Trophoblast cell (in vitro differentiated cells and primary cell): ENCODE results near the gene FAM20C.

Experiments
- DNase-seq, 2 donors: peaks; one replicate each; pipeline ENCODE4 v3.0.0-alpha.2; 2016
- H2AFZ ChIP-seq: 2 replicates; pipeline ENCODE4 v1.6.1; 2013; ENCODE audit warnings: low read length, moderate library complexity, mild to moderate bottlenecking; ENCODE audit not compliant: insufficient read depth, poor library complexity
- H2AK5ac ChIP-seq: 2 replicates; pipeline ENCODE4 v1.6.1; 2013; ENCODE audit warnings: mild to moderate bottlenecking, low read length
- H2BK120ac ChIP-seq: 2 replicates; pipeline ENCODE4 v1.6.1; 2013; ENCODE audit warnings: low read length, mild to moderate bottlenecking, moderate library complexity; ENCODE audit not compliant: insufficient read depth, poor library complexity
- H2BK12ac ChIP-seq: 2 replicates; pipeline ENCODE4 v1.6.1; 2013; ENCODE audit warnings: mild to moderate bottlenecking, low read length, moderate library complexity
- H2BK5ac ChIP-seq: 2 replicates; pipeline ENCODE4 v1.6.1; 2013; ENCODE audit warnings: low read length, low read depth, moderate library complexity, mild to moderate bottlenecking; ENCODE audit not compliant: poor library complexity
- H3K14ac ChIP-seq: 2 replicates; pipeline ENCODE4 v1.6.1; 2013; ENCODE audit warnings: mild to moderate bottlenecking, low read length
- H3K18ac ChIP-seq: 2 replicates; pipeline ENCODE4 v1.6.1; 2013; ENCODE audit warnings: mild to moderate bottlenecking, low read length
- H3K23ac ChIP-seq: 2 replicates; pipeline ENCODE4 v1.6.1; 2013; ENCODE audit warnings: low read length
- H3K27ac ChIP-seq: 2 replicates; pipeline ENCODE4 v1.5.1; 2013; ENCODE audit warnings: low read depth, mild to moderate bottlenecking, inconsistent platforms, low read length, moderate library complexity
- H3K27me3 ChIP-seq: 2 replicates; pipeline ENCODE4 v1.6.1; 2013; ENCODE audit warnings: inconsistent platforms, mild to moderate bottlenecking, low read length, moderate library complexity; ENCODE audit not compliant: insufficient read depth
- H3K36me3 ChIP-seq, 2 experiments: 1 replicate in 1 of 2; 2 replicates in 1 of 2; pipeline ENCODE4 v1.6.1; 2013; ENCODE audit warnings: low read length in 2 of 2, mild to moderate bottlenecking in 2 of 2, moderate library complexity in 1 of 2; ENCODE audit not compliant: insufficient read depth in 2 of 2, control insufficient read depth in 1 of 2
- H3K4ac ChIP-seq: 2 replicates; pipeline ENCODE4 v1.6.1; 2013; ENCODE audit warnings: low read depth, mild to moderate bottlenecking, low read length, moderate library complexity
- H3K4me1 ChIP-seq, 2 experiments: 1 replicate in 1 of 2; 2 replicates in 1 of 2; pipeline ENCODE4 v1.6.1; 2013; ENCODE audit warnings: low read length in 2 of 2, mild to moderate bottlenecking in 2 of 2, moderate library complexity in 1 of 2; ENCODE audit not compliant: insufficient read depth in 2 of 2, control insufficient read depth in 1 of 2
- H3K4me2 ChIP-seq: 2 replicates; pipeline ENCODE4 v1.6.1; 2013; ENCODE audit warnings: inconsistent platforms, mild to moderate bottlenecking, low read length, moderate library complexity
- H3K4me3 ChIP-seq: 2 replicates; pipeline ENCODE4 v1.5.1; 2013; ENCODE audit warnings: mild to moderate bottlenecking, low read depth, low read length, inconsistent platforms
- H3K79me1 ChIP-seq: one replicate; pipeline ENCODE4 v1.6.1; 2013; ENCODE audit warnings: low read length
- H3K79me2 ChIP-seq: 2 replicates; pipeline ENCODE4 v1.6.1; 2013; ENCODE audit warnings: low read length, mild to moderate bottlenecking; ENCODE audit not compliant: control insufficient read depth, insufficient read depth, poor library complexity
- H3K9ac ChIP-seq: 2 replicates; pipeline ENCODE4 v1.6.1; 2013; ENCODE audit warnings: mild to moderate bottlenecking, low read length
- H3K9me3 ChIP-seq: 2 replicates; pipeline ENCODE4 v1.6.1; 2013; ENCODE audit warnings: low read depth, mild to moderate bottlenecking, control low read depth, inconsistent platforms, low read length; ENCODE audit not compliant: insufficient read depth
- H4K12ac ChIP-seq: 2 replicates; pipeline ENCODE4 v1.6.1; 2013; ENCODE audit warnings: low read depth, mild to moderate bottlenecking, low read length, moderate library complexity
- H4K8ac ChIP-seq: 2 replicates; pipeline ENCODE4 v1.6.1; 2013; ENCODE audit warnings: low read depth, mild to moderate bottlenecking, low read length, moderate library complexity
- H4K91ac ChIP-seq: one replicate; pipeline ENCODE4 v1.6.1; 2013; ENCODE audit warnings: low read depth, mild to moderate bottlenecking, low read length, moderate library complexity
- WGBS: extraction: QIAGEN DNeasy Blood & Tissue Kit; methylation state at CpG from one replicate; pipeline ENCODE4 v1.1.7; 2013; ENCODE audit warnings: missing lambda C conversion rate; ENCODE audit not compliant: insufficient read length, insufficient coverage; ENCODE audit errors: extremely low coverage; 5-methylcytosine and 5-hydroxymethylcytosine counted together

FAM20C gene

GRCh38 chr7:300546-301290, 108.3 kb downstream of the FAM20C start:
- Histone ChIP-seq H3K4me1 (no peaks in the 10 kb centered on the region), H4K12ac (no peak overlapping the region), H3K36me3 (no peaks in the 10 kb centered on the region), H3K4me2 (no peak overlapping the region), H3K79me2 (no peaks in the 10 kb centered on the region), H4K8ac (no peak overlapping the region), H2AFZ (no peak overlapping the region), H3K18ac (no peak overlapping the region), H3K9me3 (peaks cover 16% of the 10 kb centered on the region), H4K91ac (no peak overlapping the region), H2AK5ac (no peak overlapping the region), H2BK120ac (no peak overlapping the region), H3K27ac (no peak overlapping the region), H3K14ac (no peak overlapping the region), H3K79me1 (no peaks in the 10 kb centered on the region), H3K23ac (peak overlapping the region; percentile 76), H3K4me3 (peak overlapping the region; percentile 59), H2BK5ac (no peak overlapping the region), H2BK12ac (no peak overlapping the region), H3K9ac (peak overlapping the region; percentile 49), H3K4ac (no peak overlapping the region), H3K27me3 (no peaks in the 10 kb centered on the region)
- WGBS = no CpG with 5 or more reads among the region's 13 CpGs
- DNase-seq = no peak

GRCh38 chr7:301291-302053, 109.1 kb downstream of the FAM20C start:
- Histone ChIP-seq H3K4me1 (no peaks in the 10 kb centered on the region), H4K91ac (no peak overlapping the region), H3K14ac (no peak overlapping the region), H3K4ac (no peak overlapping the region), H3K27me3 (no peaks in the 10 kb centered on the region), H3K79me2 (no peaks in the 10 kb centered on the region), H2AFZ (no peak overlapping the region), H2AK5ac (no peak overlapping the region), H3K79me1 (no peaks in the 10 kb centered on the region), H3K23ac (no peak overlapping the region), H3K4me3 (peak overlapping the region; percentile 59), H3K27ac (no peak overlapping the region), H4K8ac (no peak overlapping the region), H2BK120ac (no peak overlapping the region), H3K9ac (no peak overlapping the region), H2BK12ac (no peak overlapping the region), H2BK5ac (no peak overlapping the region), H4K12ac (no peak overlapping the region), H3K36me3 (no peaks in the 10 kb centered on the region), H3K18ac (no peak overlapping the region), H3K9me3 (peaks cover 16% of the 10 kb centered on the region), H3K4me2 (no peak overlapping the region)
- no CpG with 5 or more reads among the region's 34 CpGs for WGBS
- DNase-seq = no peak

GRCh38 chr7:302054-302992, 110.0 kb downstream of the FAM20C start:
- H4K12ac ChIP-seq = no peak overlapping the region
- H2AK5ac ChIP-seq = no peak overlapping the region
- H3K18ac ChIP-seq = no peak overlapping the region
- H2BK12ac ChIP-seq = no peak overlapping the region
- H2BK5ac ChIP-seq = no peak overlapping the region
- H3K27ac ChIP-seq = no peak overlapping the region
- H3K14ac ChIP-seq = no peak overlapping the region
- H3K36me3 ChIP-seq = no peaks in the 10 kb centered on the region
- H3K9ac ChIP-seq = no peak overlapping the region
- no peak overlapping the region for H4K8ac ChIP-seq
- no peak overlapping the region for H4K91ac ChIP-seq
- no peak overlapping the region for H3K23ac ChIP-seq
- H3K9me3 ChIP-seq = peaks cover 16% of the 10 kb centered on the region
- H3K4me2 ChIP-seq = no peak overlapping the region
- no peak overlapping the region for H3K4ac ChIP-seq
- no CpG with 5 or more reads among the region's 18 CpGs for WGBS
- no peak overlapping the region for H2BK120ac ChIP-seq
- H2AFZ ChIP-seq = no peak overlapping the region
- H3K79me1 ChIP-seq = no peaks in the 10 kb centered on the region
- H3K4me1 ChIP-seq = no peaks in the 10 kb centered on the region
- no peak overlapping the region for H3K4me3 ChIP-seq
- no peaks in the 10 kb centered on the region for H3K79me2 ChIP-seq
- no peaks in the 10 kb centered on the region for H3K27me3 ChIP-seq
- DNase-seq = no peak

- no peak overlapping the region for H2BK5ac ChIP-seq
- H3K23ac ChIP-seq = no peak overlapping the region
- H4K12ac ChIP-seq = no peak overlapping the region
- no peaks in the 10 kb centered on the region for H3K4me1 ChIP-seq
- H4K91ac ChIP-seq = no peak overlapping the region
- H3K18ac ChIP-seq = no peak overlapping the region
- no peak overlapping the region for H2BK12ac ChIP-seq
- H3K79me2 ChIP-seq = no peaks in the 10 kb centered on the region
- no peak overlapping the region for H3K4me2 ChIP-seq
- WGBS = no CpG with 5 or more reads among the region's 11 CpGs
- no peaks in the 10 kb centered on the region for H3K27me3 ChIP-seq
- H2AFZ ChIP-seq = no peak overlapping the region
- peaks cover 16% of the 10 kb centered on the region for H3K9me3 ChIP-seq
- no peak overlapping the region for H2AK5ac ChIP-seq
- H3K27ac ChIP-seq = no peak overlapping the region
- no peaks in the 10 kb centered on the region for H3K79me1 ChIP-seq
- H3K9ac ChIP-seq = no peak overlapping the region
- no peak overlapping the region for H3K4ac ChIP-seq
- H4K8ac ChIP-seq = no peak overlapping the region
- DNase-seq = no peak
- H2BK120ac ChIP-seq = no peak overlapping the region
- H3K36me3 ChIP-seq = no peaks in the 10 kb centered on the region
- H3K14ac ChIP-seq = no peak overlapping the region
- no peak overlapping the region for H3K4me3 ChIP-seq
Observed at GRCh38 chr7:303425-303824, 111.1 kb downstream of the FAM20C start.
